CD8-positive, alpha-beta memory T cell (primary cell): ENCODE results near the gene DGLUCY. TPM values are rescaled to one million over a fixed set of nuclear protein-coding genes. Genes with fewer than 3 reads are reported as not detected.

ENCODE experiments used
- CTCF ChIA-PET: fragments of 350-600 bp; sonication (Branson Sonifier 250); formaldehyde crosslinking; loops from one replicate; lab custom pipeline; 2021; ENCODE audit warnings: antibody characterized with exemption; lab: Charles Lee
- POLR2A ChIA-PET: fragments of 350-600 bp; sonication (Branson Sonifier 250); formaldehyde crosslinking; loops from one replicate; lab custom pipeline; 2021; ENCODE audit warnings: antibody characterized with exemption; lab: Charles Lee
- DNase-seq, 5 donors: peaks; one replicate each; pipeline versions ENCODE4 v3.0.0 to v3.0.0-alpha.2; 2020 to 2022; ENCODE audit warnings: mixed read lengths in 1 of 5
- H3K27ac ChIP-seq: one replicate; pipeline ENCODE4 v1.7.0; 2013; ENCODE audit warnings: low read depth, mild to moderate bottlenecking, low read length, moderate library complexity
- H3K27me3 ChIP-seq: 2 replicates; pipeline ENCODE4 v1.7.0; 2013; ENCODE audit warnings: low read length, mild to moderate bottlenecking; ENCODE audit not compliant: insufficient read depth, poor library complexity, severe bottlenecking
- H3K36me3 ChIP-seq: 2 replicates; pipeline ENCODE4 v1.7.0; 2013; ENCODE audit warnings: mild to moderate bottlenecking, low read length, moderate library complexity; ENCODE audit not compliant: insufficient read depth
- H3K4me1 ChIP-seq: 2 replicates; pipeline ENCODE4 v1.7.0; 2013; ENCODE audit warnings: mild to moderate bottlenecking, low read length, moderate library complexity; ENCODE audit not compliant: insufficient read depth
- H3K4me3 ChIP-seq: 2 replicates; pipeline ENCODE4 v1.7.0; 2013; ENCODE audit warnings: mild to moderate bottlenecking, low read length
- H3K9me3 ChIP-seq: 2 replicates; pipeline ENCODE4 v1.7.0; 2013; ENCODE audit warnings: mild to moderate bottlenecking, low read length
- H3K27ac Mint-ChIP-seq, 8 donors: one replicate each; pipeline ENCODE4 v1.8.0; 2020 to 2021; ENCODE audit warnings: mixed read lengths in 8 of 8, mild to moderate bottlenecking in 6 of 8, inconsistent platforms in 3 of 8, moderate library complexity in 3 of 8
- H3K27me3 Mint-ChIP-seq, 2 donors: one replicate each; pipeline ENCODE4 v1.8.0; 2020 to 2021; ENCODE audit warnings: mixed read lengths in 2 of 2, mild to moderate bottlenecking in 1 of 2, moderate library complexity in 1 of 2
- H3K36me3 Mint-ChIP-seq, 3 donors: one replicate each; pipeline ENCODE4 v1.8.0; 2020 to 2021; ENCODE audit warnings: mixed read lengths in 3 of 3, inconsistent platforms in 1 of 3, mild to moderate bottlenecking in 1 of 3
- H3K4me1 Mint-ChIP-seq, 3 donors: one replicate each; pipeline ENCODE4 v1.8.0; 2020 to 2021; ENCODE audit warnings: mixed read lengths in 3 of 3, inconsistent platforms in 1 of 3, mild to moderate bottlenecking in 1 of 3
- H3K4me3 Mint-ChIP-seq, 7 donors: one replicate each; pipeline ENCODE4 v1.8.0; 2020 to 2021; ENCODE audit warnings: mixed read lengths in 7 of 7, mild to moderate bottlenecking in 6 of 7, moderate library complexity in 4 of 7, inconsistent platforms in 2 of 7
- H3K9me3 Mint-ChIP-seq, 5 donors: one replicate each; pipeline ENCODE4 v1.8.0; 2020 to 2022; ENCODE audit warnings: mixed read lengths in 5 of 5, mild to moderate bottlenecking in 3 of 5, moderate library complexity in 2 of 5, inconsistent platforms in 1 of 5
- polyA plus RNA-seq: library from polyadenylated mRNA; unstranded; fragments of 300-500 nt; fragmentation: Illumina TruSeq; gene quantifications from one replicate; pipeline ENCODE4 v1.2.3, GENCODE V29; 2021
- total RNA-seq, 2 experiments: library from RNA; stranded (reverse); gene quantifications; one replicate each; pipeline ENCODE4 v1.2.3, GENCODE V29; 2021

Gene DGLUCY
- total and polyA plus RNA-seq, 3 experiments from 2014 or later: 45.3 to 55.5 (median 48.7) TPM

DNA sequence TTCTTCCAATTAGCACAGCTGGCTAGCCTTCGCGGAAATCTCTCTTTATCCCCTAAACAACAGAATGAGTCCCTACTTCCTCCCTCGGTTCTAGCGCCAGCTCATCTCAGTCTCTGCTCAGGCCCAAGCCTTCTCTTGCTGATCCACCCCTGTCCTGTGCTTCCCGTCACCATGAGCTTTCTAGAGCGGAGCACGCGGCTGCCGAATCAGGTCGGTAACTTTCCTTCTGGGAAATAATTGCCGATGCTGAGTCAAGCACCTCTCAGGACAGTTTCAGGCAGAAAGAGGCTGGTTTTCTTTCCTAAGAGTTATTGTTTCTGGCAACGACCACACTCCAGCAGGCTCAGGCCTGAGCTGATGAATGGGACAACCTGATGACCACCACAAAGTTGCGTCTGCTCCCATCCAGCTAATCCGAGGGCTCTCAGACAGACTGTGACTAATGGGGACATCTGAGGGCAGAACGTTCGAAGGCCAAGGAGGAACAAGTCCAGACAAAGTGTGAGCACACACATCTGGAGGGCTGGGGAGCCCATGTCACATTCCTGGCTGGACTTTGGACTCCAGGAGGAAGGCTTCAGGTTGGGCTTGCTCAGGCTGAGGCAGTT lies 144.2 kb downstream of the DGLUCY start:
- CTCF ChIA-PET: interaction anchor here (1.4 kb wide), 1 partner anchor 29 kb away, joined by 3 read pairs; no protein-coding TSS in a partner anchor

DNA sequence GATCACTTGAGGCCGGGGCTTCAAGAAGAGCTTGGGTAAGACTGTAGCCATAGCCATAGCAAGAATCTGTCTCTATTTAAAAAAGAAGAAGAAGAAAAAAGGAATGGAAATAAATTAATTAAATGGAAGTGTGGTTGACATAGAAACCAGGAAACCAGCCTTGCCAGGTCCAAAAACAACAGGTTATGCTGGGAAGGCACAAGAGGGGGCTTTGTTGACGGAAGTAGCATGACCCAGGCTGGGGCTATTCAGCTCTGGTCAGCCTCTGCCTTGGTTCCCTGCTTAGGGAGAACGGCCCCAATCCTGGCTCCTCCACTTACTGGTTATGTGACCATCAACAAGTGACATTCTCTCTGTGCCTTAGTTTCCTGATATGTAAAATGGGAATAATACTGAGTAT lies 145.0 kb downstream of the DGLUCY start:
- H3K4me1 Mint-ChIP-seq: peaks cover 56 to 80% (median 76%) of the 10 kb centered on the region in 3 donors
- H3K36me3 Mint-ChIP-seq: peaks cover 0 to 1% (median 0%) of the 10 kb centered on the region in 3 donors
- H3K4me3 ChIP-seq: no peak overlapping the region
- ChIA-PET CTCF (interaction anchor here (1.4 kb wide), 1 partner anchor 30 kb away, joined by 3 read pairs; no protein-coding TSS in a partner anchor), POLR2A (interaction anchor here (1.9 to 3.8 kb wide), 2 partner anchors 9 to 14 kb away, joined by 5 to 20 read pairs; partner anchors contain the start of gene GPR68)
- H3K27me3 ChIP-seq: no peaks in the 10 kb centered on the region
- DNase-seq: no peak
- no peak overlapping the region for H3K4me3 Mint-ChIP-seq
- H3K27ac Mint-ChIP-seq: peak overlapping the region in 2 of 8 donors; percentile 28 to 97
- H3K27ac ChIP-seq: no peak overlapping the region
- no peaks in the 10 kb centered on the region for H3K9me3 Mint-ChIP-seq
- H3K27me3 Mint-ChIP-seq: peaks cover 0 to 4% of the 10 kb centered on the region in 2 donors
- H3K4me1 ChIP-seq: peaks cover 34% of the 10 kb centered on the region
- no peaks in the 10 kb centered on the region for H3K9me3 ChIP-seq
- H3K36me3 ChIP-seq: no peaks in the 10 kb centered on the region

More for the DNA sequence above, 144.2 kb downstream of the DGLUCY start:
- H3K27ac ChIP-seq: no peak overlapping the region
- H3K27me3 Mint-ChIP-seq: peaks cover 0 to 4% of the 10 kb centered on the region in 2 donors
- peaks cover 51 to 74% (median 71%) of the 10 kb centered on the region in 3 donors for H3K4me1 Mint-ChIP-seq
- H3K4me1 ChIP-seq: peaks cover 32% of the 10 kb centered on the region
- POLR2A ChIA-PET: interaction anchor here (1.9 to 3.8 kb wide), 2 partner anchors 9 to 13 kb away, joined by 5 to 20 read pairs; partner anchors contain the start of gene GPR68
- no peak overlapping the region for H3K4me3 ChIP-seq
- no peaks in the 10 kb centered on the region for H3K27me3 ChIP-seq
- no peaks in the 10 kb centered on the region for H3K9me3 Mint-ChIP-seq
- peak overlapping the region in 4 of 8 donors; percentile 5 to 97 (median 78) for H3K27ac Mint-ChIP-seq
- no peaks in the 10 kb centered on the region for H3K9me3 ChIP-seq
- no peaks in the 10 kb centered on the region for H3K36me3 ChIP-seq
- DNase-seq: no peak
- peaks cover 0 to 1% (median 0%) of the 10 kb centered on the region in 3 donors for H3K36me3 Mint-ChIP-seq
- peak overlapping the region in 1 of 7 donors; percentile 32 for H3K4me3 Mint-ChIP-seq

DNA sequence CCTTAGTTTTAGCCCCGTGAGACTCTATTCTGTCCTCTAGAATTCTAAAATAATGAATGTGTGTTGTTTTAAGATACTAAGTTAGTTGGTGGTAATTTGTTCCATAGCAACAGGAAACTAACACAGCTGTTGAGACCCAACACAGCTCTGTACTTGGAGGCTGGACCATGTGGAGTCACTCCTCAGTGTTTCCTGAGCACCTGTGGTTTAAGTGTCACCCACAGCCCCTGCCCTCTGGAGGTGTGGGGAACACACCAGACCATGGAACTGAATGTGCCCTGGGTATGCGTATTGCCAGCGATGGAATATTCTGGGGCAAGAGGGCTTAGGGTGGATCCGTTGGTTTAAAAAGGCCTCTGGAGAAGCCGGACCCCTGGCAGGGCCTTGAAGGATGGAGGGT lies 147.2 kb downstream of the DGLUCY start:
- DNase-seq: peak in 3 of 5 donors; percentile 27 to 72 (median 68)
- peaks cover 35% of the 10 kb centered on the region for H3K4me1 ChIP-seq
- H3K9me3 Mint-ChIP-seq: no peaks in the 10 kb centered on the region
- peak overlapping the region in 5 of 7 donors; percentile 32 to 68 (median 52) for H3K4me3 Mint-ChIP-seq
- peaks cover 0 to 4% of the 10 kb centered on the region in 2 donors for H3K27me3 Mint-ChIP-seq
- H3K36me3 ChIP-seq: no peaks in the 10 kb centered on the region
- H3K4me1 Mint-ChIP-seq: peaks cover 50 to 76% (median 74%) of the 10 kb centered on the region in 3 donors
- ChIA-PET CTCF (interaction anchor here (0.7 to 1.7 kb wide), 4 partner anchors 9 to 88 kb away, joined by 3 to 5 read pairs (median 4); partner anchors contain the start of gene GPR68), POLR2A (interaction anchor here (0.5 to 3.8 kb wide), 5 partner anchors 10 to 208 kb away, joined by 3 to 20 read pairs (median 4); partner anchors contain the start of gene GPR68)
- peak overlapping the region in 6 of 8 donors; percentile 65 to 91 (median 79) for H3K27ac Mint-ChIP-seq
- H3K27ac ChIP-seq: no peak overlapping the region
- H3K36me3 Mint-ChIP-seq: peaks cover 0 to 1% (median 0%) of the 10 kb centered on the region in 3 donors
- no peaks in the 10 kb centered on the region for H3K9me3 ChIP-seq
- H3K4me3 ChIP-seq: no peak overlapping the region
- no peaks in the 10 kb centered on the region for H3K27me3 ChIP-seq

DNA sequence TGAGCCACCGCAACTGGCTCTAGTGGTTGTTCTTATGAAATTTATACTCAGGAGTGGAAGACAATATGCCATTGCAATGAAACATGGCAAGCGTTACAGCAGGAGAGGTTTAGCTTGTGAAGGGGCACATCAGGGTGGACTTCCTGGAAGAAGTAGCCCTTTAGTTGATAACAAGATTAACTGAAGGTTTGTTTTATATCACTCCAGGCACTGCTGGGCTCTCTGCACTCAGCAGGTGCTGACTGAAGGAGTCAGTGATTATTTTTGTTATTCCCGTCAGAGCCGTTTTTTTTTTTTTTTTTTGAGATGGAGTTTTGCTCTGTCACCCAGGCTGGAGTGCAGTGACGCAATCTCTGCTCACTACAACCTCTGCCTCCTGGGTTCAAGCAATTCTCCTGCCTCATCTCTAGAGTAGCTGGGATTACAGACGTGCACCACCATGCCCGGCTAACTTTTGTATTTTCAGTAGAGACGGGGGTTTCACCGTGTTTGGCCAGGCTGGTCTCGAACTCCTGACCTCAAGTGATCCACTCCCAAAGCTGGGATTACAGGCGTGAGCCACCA lies 148.2 kb downstream of the DGLUCY start:
- CTCF ChIA-PET: interaction anchor here (1.0 to 1.7 kb wide), 2 partner anchors 10 to 89 kb away, joined by 4 to 5 read pairs; no protein-coding TSS in a partner anchor
- Mint-ChIP-seq H3K36me3 (peaks cover 0 to 1% (median 0%) of the 10 kb centered on the region in 3 donors), H3K9me3 (no peaks in the 10 kb centered on the region), H3K4me1 (peaks cover 49 to 69% (median 68%) of the 10 kb centered on the region in 3 donors), H3K27ac (peak overlapping the region in 6 of 8 donors; percentile 47 to 91 (median 70)), H3K27me3 (peaks cover 0 to 4% of the 10 kb centered on the region in 2 donors), H3K4me3 (peak overlapping the region in 2 of 7 donors; percentile 9 to 63)
- DNase-seq: no peak
- peaks cover 35% of the 10 kb centered on the region for H3K4me1 ChIP-seq
- no peak overlapping the region for H3K4me3 ChIP-seq
- no peaks in the 10 kb centered on the region for H3K9me3 ChIP-seq
- POLR2A ChIA-PET: interaction anchor here (1.2 to 3.2 kb wide), 2 partner anchors 11 to 34 kb away, joined by 3 to 14 read pairs; no protein-coding TSS in a partner anchor
- H3K27me3 ChIP-seq: no peaks in the 10 kb centered on the region
- H3K36me3 ChIP-seq: no peaks in the 10 kb centered on the region
- H3K27ac ChIP-seq: no peak overlapping the region

DNA sequence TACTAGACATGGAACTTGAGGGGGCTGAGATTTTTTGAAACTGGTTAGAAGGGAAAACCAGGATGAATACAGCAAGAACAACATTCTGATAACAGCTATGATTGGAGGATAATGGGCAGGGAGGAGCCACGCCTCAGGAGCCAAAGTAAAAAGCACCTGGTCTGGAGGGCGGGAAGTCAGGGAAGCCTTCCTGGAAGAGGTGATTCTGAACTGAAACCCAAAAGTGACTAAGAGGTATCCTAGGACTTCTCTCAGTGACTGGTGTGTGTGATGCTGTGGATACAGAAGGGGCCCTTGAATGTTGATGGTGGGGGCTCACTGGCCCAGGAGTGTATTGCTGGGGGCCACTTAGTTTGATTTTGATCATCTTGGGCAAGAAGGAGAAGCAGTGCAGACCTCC lies 149.5 kb downstream of the DGLUCY start:
- Histone ChIP-seq H3K36me3 (no peaks in the 10 kb centered on the region), H3K27ac (no peak overlapping the region), H3K4me3 (no peak overlapping the region), H3K27me3 (no peaks in the 10 kb centered on the region), H3K9me3 (no peaks in the 10 kb centered on the region), H3K4me1 (peaks cover 29% of the 10 kb centered on the region)
- H3K4me3 Mint-ChIP-seq: peak overlapping the region; percentile 26 to 91 (median 76)
- peaks cover 0 to 6% of the 10 kb centered on the region in 2 donors for H3K27me3 Mint-ChIP-seq
- ChIA-PET CTCF (interaction anchor here (0.9 to 3.1 kb wide), 4 partner anchors 11 to 90 kb away, joined by 3 to 16 read pairs (median 6); no protein-coding TSS in a partner anchor), POLR2A (interaction anchor here (1.6 kb wide), 1 partner anchor 20 kb away, joined by 4 read pairs; no protein-coding TSS in a partner anchor)
- H3K4me1 Mint-ChIP-seq: peaks cover 49 to 72% (median 68%) of the 10 kb centered on the region in 3 donors
- DNase-seq: no peak
- peaks cover 0 to 10% (median 7%) of the 10 kb centered on the region in 3 donors for H3K36me3 Mint-ChIP-seq
- H3K9me3 Mint-ChIP-seq: no peaks in the 10 kb centered on the region
- peak overlapping the region in 7 of 8 donors; percentile 41 to 92 (median 69) for H3K27ac Mint-ChIP-seq

DNA sequence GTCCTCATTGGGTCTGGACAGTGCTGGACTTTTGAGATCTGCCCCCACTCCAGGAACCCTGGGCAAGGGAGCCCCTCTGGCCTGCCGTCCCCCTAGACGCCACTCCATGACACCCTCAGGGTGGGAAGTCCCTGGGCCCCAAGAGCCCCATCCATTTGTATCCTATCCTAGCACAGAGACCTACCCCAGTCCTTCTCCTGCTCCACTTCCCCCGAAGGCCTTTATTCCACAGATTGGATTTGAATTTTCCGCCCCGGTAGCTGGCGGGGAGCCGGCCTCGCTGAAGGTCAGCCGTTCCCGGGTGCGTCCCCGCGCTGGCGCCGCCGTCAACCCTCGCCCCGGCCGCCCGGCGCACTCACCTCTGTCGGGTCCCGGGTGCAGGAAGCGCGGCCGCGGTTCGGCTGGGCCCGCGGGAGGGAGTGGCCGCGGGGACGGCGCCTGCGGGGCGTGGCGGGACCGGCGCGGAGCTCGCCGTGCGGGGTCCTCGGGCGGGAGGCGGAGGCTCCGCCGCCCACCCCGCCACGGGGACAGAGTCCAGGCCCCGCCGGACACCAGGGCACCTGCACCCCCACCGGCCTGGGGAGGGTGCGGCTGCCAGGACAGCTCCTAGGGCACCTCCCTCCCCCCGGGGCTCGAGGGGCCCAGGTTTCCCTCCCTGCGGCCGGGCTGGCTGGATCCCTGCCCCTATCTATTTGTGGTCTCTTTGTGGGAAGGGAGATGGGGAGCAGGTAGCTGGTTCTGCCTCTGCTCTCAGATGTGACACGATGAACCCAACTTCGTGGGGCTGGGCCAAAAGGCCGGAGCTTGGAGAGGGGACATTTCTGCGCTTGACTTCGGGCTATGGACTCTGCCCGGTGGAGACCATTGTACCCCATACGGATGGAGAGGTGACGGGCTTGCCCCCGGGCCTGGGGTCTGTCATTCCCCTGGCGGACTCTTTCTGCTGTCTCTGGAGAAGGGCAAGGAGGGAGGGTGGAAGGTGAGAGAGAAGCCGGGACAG lies 150.6 kb downstream of the DGLUCY start:
- POLR2A ChIA-PET: interaction anchor here (0.6 to 1.6 kb wide), 7 partner anchors 11 to 87 kb away, joined by 3 to 6 read pairs (median 3); no protein-coding TSS in a partner anchor
- peaks cover 0 to 8% of the 10 kb centered on the region in 2 donors for H3K27me3 Mint-ChIP-seq
- peak overlapping the region in 7 of 8 donors; percentile 45 to 88 (median 74) for H3K27ac Mint-ChIP-seq
- Histone ChIP-seq H3K27ac (peak overlapping the region; percentile 64), H3K4me3 (peak overlapping the region; percentile 32), H3K9me3 (no peaks in the 10 kb centered on the region), H3K27me3 (no peaks in the 10 kb centered on the region), H3K36me3 (no peaks in the 10 kb centered on the region), H3K4me1 (peaks cover 29% of the 10 kb centered on the region)
- peaks cover 0 to 19% (median 7%) of the 10 kb centered on the region in 3 donors for H3K36me3 Mint-ChIP-seq
- peaks cover 48 to 76% (median 64%) of the 10 kb centered on the region in 3 donors for H3K4me1 Mint-ChIP-seq
- no peaks in the 10 kb centered on the region for H3K9me3 Mint-ChIP-seq
- H3K4me3 Mint-ChIP-seq: peak overlapping the region; percentile 26 to 91 (median 76)
- peak in 3 of 5 donors; percentile 22 to 52 (median 25) for DNase-seq
- CTCF ChIA-PET: interaction anchor here (0.8 to 3.1 kb wide), 10 partner anchors 12 to 155 kb away, joined by 3 to 16 read pairs (median 4); partner anchors contain the start of gene GPR68
